RWPE2 (cell line): ENCODE measurements around the gene TENT4A.

Experiments
- ATAC-seq: fragments of 200-7000 bp; cut with Tn5 transposase; 3 replicates; pipeline ENCODE4 v1.9.1; 2021; ENCODE audit warnings: low read depth
- DNase-seq: peaks from one replicate; pipeline ENCODE4 v3.0.0-alpha.2; 2020; ENCODE audit warnings: low spot score
- H3K27ac ChIP-seq: fragments of 450-650 bp; 2 replicates; pipeline ENCODE4 v1.5.1; 2017; ENCODE audit warnings: mild to moderate bottlenecking; ENCODE audit not compliant: poor library complexity, severe bottlenecking
- H3K27me3 ChIP-seq: fragments of 250-450 bp; sonication (Bioruptor Pico); 2 replicates; pipeline ENCODE4 v1.5.1; 2021; ENCODE audit warnings: mild to moderate bottlenecking, moderate library complexity; ENCODE audit not compliant: insufficient read depth, poor library complexity, severe bottlenecking
- H3K36me3 ChIP-seq: fragments of 250-450 bp; sonication (Bioruptor Pico); 2 replicates; pipeline ENCODE4 v1.5.1; 2020; ENCODE audit warnings: low read depth, mild to moderate bottlenecking, moderate library complexity
- H3K4me1 ChIP-seq: fragments of 250-450 bp; sonication (Bioruptor Pico); 2 replicates; pipeline ENCODE4 v1.5.1; 2021; ENCODE audit warnings: mild to moderate bottlenecking, moderate library complexity; ENCODE audit not compliant: insufficient read depth, poor library complexity, severe bottlenecking
- H3K4me3 ChIP-seq: fragments of 250-450 bp; sonication (Bioruptor Pico); 2 replicates; pipeline ENCODE4 v1.5.1; 2021; ENCODE audit warnings: mild to moderate bottlenecking, moderate library complexity; ENCODE audit not compliant: severe bottlenecking
- H3K9me3 ChIP-seq: fragments of 250-450 bp; sonication (Bioruptor Pico); 2 replicates; pipeline ENCODE4 v1.5.1; 2021; ENCODE audit warnings: mild to moderate bottlenecking, moderate library complexity; ENCODE audit not compliant: severe bottlenecking
- TF ChIP-seq, protein P1 (sequence below): fragments of 450-650 bp; IDR thresholded peaks from one replicate; pipeline ENCODE4 v1.5.1; 2017; ENCODE audit warnings: mild to moderate bottlenecking, moderate library complexity; ENCODE audit not compliant: poor library complexity, severe bottlenecking

TENT4A gene

DNA sequence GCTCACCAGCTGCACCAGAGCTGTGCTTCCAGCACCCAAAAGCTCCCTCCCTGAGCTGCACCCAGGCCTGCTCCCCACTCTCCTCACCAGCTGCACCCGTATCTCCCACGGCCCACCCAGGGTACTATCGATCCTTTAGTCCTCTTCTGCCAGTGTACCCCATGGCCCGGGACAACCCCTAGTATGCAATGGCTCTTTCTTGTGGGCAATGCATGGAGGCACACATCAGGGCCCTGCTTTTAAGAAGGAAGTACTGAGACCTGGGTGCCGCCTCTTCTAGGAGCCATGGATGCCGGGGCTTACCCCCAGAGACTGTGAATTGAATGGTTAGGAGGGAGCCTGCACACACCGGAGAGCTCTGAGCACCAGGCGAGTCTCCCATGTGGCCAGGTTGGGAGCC is 49.5 kb downstream of the TENT4A start:
- DNase-seq (peak; percentile 65), ATAC-seq (no peak)
- Histone ChIP-seq H3K27ac (no peak overlapping the region), H3K4me1 (peaks cover 18% of the 10 kb centered on the region), H3K9me3 (no peaks in the 10 kb centered on the region), H3K4me3 (no peak overlapping the region), H3K27me3 (no peaks in the 10 kb centered on the region), H3K36me3 (peaks cover under 1% of the 10 kb centered on the region; the same call in 1 of the 2 replicates)
- TF ChIP-seq, protein P1, sequence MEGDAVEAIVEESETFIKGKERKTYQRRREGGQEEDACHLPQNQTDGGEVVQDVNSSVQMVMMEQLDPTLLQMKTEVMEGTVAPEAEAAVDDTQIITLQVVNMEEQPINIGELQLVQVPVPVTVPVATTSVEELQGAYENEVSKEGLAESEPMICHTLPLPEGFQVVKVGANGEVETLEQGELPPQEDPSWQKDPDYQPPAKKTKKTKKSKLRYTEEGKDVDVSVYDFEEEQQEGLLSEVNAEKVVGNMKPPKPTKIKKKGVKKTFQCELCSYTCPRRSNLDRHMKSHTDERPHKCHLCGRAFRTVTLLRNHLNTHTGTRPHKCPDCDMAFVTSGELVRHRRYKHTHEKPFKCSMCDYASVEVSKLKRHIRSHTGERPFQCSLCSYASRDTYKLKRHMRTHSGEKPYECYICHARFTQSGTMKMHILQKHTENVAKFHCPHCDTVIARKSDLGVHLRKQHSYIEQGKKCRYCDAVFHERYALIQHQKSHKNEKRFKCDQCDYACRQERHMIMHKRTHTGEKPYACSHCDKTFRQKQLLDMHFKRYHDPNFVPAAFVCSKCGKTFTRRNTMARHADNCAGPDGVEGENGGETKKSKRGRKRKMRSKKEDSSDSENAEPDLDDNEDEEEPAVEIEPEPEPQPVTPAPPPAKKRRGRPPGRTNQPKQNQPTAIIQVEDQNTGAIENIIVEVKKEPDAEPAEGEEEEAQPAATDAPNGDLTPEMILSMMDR: no peak

DNA sequence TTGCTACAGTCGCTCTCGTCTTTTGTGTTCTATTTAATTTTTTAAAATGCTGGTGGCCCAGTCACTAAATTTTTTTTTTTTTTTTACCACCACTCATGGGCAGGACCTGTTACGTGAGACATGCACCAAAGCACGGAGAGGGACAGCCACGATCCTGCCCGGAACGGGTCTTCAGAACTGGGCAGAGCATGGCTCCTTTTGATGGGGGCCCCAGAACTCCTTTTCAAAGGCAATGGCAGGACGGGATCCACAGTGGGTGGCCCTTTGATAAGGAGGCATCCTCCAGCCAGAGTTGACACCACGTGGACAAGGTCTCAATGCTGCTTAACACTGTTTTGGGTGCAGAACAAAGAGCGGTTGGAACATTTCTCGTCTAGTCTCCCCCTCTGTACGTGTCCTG is 50.0 kb downstream of the TENT4A start:
- TF ChIP-seq, protein P1: no peak
- Histone ChIP-seq H3K9me3 (no peaks in the 10 kb centered on the region), H3K4me3 (no peak overlapping the region), H3K36me3 (no peaks in the 10 kb centered on the region), H3K27me3 (no peaks in the 10 kb centered on the region), H3K4me1 (peaks cover 18% of the 10 kb centered on the region), H3K27ac (no peak overlapping the region)
- peak; percentile 51 for DNase-seq
- no peak for ATAC-seq

DNA sequence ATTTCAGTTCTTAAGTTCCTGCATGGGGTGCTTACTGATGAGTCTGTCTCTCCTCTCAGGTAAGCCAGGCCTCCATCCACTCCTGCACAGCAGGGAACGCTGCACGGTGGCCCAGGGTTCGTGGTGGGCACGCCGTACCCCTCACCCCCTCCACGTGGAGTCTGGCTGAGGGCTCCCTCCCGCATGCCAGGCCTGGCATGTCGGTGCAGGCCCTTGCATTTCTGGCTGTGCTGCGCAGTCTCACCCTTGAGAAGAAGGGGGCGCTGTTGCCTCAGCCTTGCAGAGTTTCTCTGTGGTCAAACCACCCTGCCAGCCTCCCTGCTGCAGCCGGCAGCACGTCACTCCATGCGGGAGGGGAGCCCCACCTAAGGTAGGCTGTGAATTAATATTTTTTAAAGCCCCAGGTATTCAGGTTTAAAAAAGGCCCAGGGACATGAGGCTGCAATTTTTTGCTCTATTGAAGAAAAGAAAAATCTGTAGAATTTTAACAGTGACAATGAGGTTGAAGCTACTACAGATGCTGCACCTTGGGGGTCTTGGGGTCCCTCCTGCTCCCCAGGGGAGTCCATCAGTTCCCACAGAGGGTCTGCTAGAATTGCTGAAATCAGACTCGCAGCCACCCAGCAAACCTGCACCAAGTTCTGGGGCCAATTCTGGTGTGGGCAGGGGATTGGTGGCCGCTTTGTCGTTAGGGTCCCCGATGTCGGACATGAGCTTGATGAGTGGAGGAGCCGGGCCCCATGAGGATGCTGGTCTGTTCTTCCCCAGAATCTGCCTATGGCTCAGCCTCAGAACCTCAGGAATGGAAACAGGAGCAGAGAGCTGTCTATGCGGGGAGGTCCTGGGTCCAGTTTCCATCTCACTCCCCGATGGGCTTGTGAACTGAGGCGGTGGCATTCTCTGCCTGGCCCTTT is 52.6 kb downstream of the TENT4A start:
- DNase-seq: peak; percentile 87
- H3K36me3 ChIP-seq: no peaks in the 10 kb centered on the region
- H3K4me1 ChIP-seq: peaks cover 18% of the 10 kb centered on the region
- no peaks in the 10 kb centered on the region for H3K27me3 ChIP-seq
- no peaks in the 10 kb centered on the region for H3K9me3 ChIP-seq
- TF ChIP-seq, protein P1: peak; percentile 99
- H3K27ac ChIP-seq: peak overlapping the region; percentile 67
- peak; percentile 55 for ATAC-seq
- H3K4me3 ChIP-seq: no peak overlapping the region

DNA sequence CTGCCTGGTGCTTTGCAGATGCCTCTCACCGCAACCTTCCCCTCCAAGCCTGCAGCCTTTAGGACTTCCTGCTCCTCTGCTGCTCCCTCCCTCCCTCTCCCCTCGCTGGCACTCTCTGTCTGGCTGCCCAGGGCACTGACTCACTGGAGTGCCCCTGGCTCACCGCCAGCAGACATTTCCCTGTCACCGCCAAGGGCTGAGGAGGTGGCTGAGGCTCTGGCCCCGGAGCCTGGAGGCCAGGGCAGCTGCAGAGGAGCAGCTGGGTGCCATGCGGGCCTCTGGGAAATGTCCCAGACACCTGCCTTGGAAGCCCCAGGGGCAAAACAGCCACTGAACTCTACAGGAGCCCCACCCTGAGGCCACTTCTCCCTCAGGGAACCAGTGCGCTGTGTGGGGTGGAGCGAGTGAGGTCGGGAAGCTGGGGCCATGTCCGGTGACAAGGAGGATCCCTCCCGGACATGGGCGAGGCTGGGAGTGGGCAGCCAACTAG is 53.4 kb downstream of the TENT4A start:
- peak; percentile 98 for DNase-seq
- H3K27ac ChIP-seq: peak overlapping the region; percentile 67
- H3K4me3 ChIP-seq: no peak overlapping the region
- H3K27me3 ChIP-seq: no peaks in the 10 kb centered on the region
- H3K4me1 ChIP-seq: peaks cover 18% of the 10 kb centered on the region
- no peaks in the 10 kb centered on the region for H3K9me3 ChIP-seq
- H3K36me3 ChIP-seq: no peaks in the 10 kb centered on the region
- peak; percentile 91 for ATAC-seq
- TF ChIP-seq, protein P1: no peak
